ENCODE data around the gene BMAL1.

DNA sequence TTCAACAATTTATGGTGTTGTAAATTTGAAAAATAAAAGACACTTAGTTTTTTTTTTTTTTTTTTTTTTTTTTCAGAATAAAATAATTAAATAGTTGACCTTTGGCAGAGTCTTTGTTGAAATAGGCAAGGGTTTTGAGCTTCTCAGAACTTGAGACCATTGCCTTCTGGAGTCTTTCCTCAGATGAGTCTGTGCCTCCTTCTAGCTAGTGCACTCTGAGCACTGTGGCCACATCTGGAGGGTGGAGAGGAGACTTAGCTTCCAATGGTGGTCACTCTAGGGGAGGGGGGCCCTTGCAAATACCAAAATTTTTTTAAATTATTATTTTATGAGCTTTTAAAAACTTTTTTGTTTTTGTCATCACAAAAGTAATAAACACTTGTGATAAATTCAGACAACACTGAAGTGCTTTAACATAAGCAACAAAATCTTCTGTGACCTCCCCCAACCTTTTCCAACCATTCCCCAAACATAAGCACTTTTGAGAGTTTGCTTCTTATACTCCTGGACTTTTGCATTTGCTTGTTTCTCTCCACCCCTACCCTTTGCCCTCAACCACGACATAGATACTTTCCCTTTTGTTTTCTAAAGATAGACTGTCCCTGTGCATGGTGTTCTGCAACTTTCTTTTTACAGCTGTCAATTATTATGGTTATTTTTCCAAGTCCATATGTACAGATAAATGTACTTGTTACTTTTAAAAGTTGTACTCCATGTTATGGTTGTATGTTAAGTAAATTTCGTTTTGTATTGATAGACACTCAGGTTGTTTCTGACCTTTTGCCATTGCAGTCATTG is 41.1 kb downstream of the BMAL1 start:
- TF ChIP-seq POLR2AphosphoS5 (IDR thresholded peaks at IDR 0.05) (no peak), EP300 (IDR thresholded peaks at IDR 0.05) (no peak)
- TF ChIP-seq, protein P1, sequence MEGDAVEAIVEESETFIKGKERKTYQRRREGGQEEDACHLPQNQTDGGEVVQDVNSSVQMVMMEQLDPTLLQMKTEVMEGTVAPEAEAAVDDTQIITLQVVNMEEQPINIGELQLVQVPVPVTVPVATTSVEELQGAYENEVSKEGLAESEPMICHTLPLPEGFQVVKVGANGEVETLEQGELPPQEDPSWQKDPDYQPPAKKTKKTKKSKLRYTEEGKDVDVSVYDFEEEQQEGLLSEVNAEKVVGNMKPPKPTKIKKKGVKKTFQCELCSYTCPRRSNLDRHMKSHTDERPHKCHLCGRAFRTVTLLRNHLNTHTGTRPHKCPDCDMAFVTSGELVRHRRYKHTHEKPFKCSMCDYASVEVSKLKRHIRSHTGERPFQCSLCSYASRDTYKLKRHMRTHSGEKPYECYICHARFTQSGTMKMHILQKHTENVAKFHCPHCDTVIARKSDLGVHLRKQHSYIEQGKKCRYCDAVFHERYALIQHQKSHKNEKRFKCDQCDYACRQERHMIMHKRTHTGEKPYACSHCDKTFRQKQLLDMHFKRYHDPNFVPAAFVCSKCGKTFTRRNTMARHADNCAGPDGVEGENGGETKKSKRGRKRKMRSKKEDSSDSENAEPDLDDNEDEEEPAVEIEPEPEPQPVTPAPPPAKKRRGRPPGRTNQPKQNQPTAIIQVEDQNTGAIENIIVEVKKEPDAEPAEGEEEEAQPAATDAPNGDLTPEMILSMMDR (IDR thresholded peaks at IDR 0.05) = no peak

All from sigmoid colon (tissue), 4 donors.